D721Med (cell line): ENCODE results near the gene TRMU.
"Not testable (repeated sequence)": the region's sequence is repeated elsewhere in the genome, so short reads cannot be mapped to it uniquely, and the experiment has no call there.

ENCODE experiments used
- DNase-seq: peaks from one replicate; pipeline ENCODE4 v3.0.0; 2011; ENCODE audit warnings: low spot score; ENCODE audit not compliant: insufficient read length
- FAIRE-seq: peaks from 2 replicates; lab custom pipeline; 2011; peaks lifted over from hg19 to GRCh38; lab: Jason Lieb, UNC
- CTCF ChIP-seq: IDR thresholded peaks from 2 replicates; pipeline ENCODE4 v1.5.1; 2012; ENCODE audit warnings: mild to moderate bottlenecking, control low read depth; ENCODE audit not compliant: insufficient read depth; ENCODE audit errors: missing control alignments

The TRMU gene

GRCh38 chr22:46394622-46395021 is 59.1 kb downstream of the TRMU start:
- DNase-seq (no peak), FAIRE-seq (no peak)
- TF ChIP-seq CTCF, result no peak

- FAIRE-seq (no peak), DNase-seq (no peak)
- TF ChIP-seq CTCF, result no peak
Measured at GRCh38 chr22:46395145-46395544, 59.6 kb downstream of the TRMU start.

GRCh38 chr22:46397049-46397448 is 61.5 kb downstream of the TRMU start:
- DNase-seq, FAIRE-seq: not testable (repeated sequence)

- FAIRE-seq (no peak), DNase-seq (no peak)
- no peak for TF ChIP-seq CTCF
Measured at GRCh38 chr22:46397514-46397913, 62.0 kb downstream of the TRMU start.

- FAIRE-seq, result no peak
- no peak for TF ChIP-seq CTCF
- no peak for DNase-seq
Measured at GRCh38 chr22:46397951-46398350, 62.4 kb downstream of the TRMU start.

- no peak for FAIRE-seq
- no peak for DNase-seq
- TF ChIP-seq CTCF, result no peak
Measured at GRCh38 chr22:46399251-46400024, 63.9 kb downstream of the TRMU start.

- DNase-seq, result no peak
- FAIRE-seq, result no peak
- no peak for TF ChIP-seq CTCF
Measured at GRCh38 chr22:46401370-46401769, 65.9 kb downstream of the TRMU start.
